Neutrophil (primary cell): ENCODE measurements around the gene SSR1.
"Not testable (repeated sequence)": the region's sequence is repeated elsewhere in the genome, so short reads cannot be mapped to it uniquely, and the experiment has no call there.

ENCODE experiments used
- H3K27ac ChIP-seq: fragments of 200-600 bp; sonication (generic); 2 replicates; pipeline ENCODE4 v1.5.1; 2016; ENCODE audit warnings: mild to moderate bottlenecking, moderate library complexity
- H3K27me3 ChIP-seq: fragments of 200-600 bp; sonication (generic); 2 replicates; pipeline ENCODE4 v1.6.0; 2016; ENCODE audit warnings: mild to moderate bottlenecking
- H3K36me3 ChIP-seq: fragments of 200-600 bp; sonication (generic); 2 replicates; pipeline ENCODE4 v1.5.1; 2017
- H3K4me1 ChIP-seq, 2 experiments: fragments of 200-600 bp in 1 of 2; sonication (generic) in 1 of 2; 1 replicate in 1 of 2; 2 replicates in 1 of 2; pipeline versions ENCODE4 v1.5.1 to v1.6.1; 2013 to 2016; ENCODE audit warnings: low read depth in 1 of 2, low read length in 1 of 2, mild to moderate bottlenecking in 1 of 2, moderate library complexity in 1 of 2; ENCODE audit not compliant: control insufficient read depth in 1 of 2, insufficient read depth in 1 of 2
- H3K4me3 ChIP-seq, 2 experiments: fragments of 200-600 bp in 1 of 2; sonication (generic) in 1 of 2; 1 replicate in 1 of 2; 2 replicates in 1 of 2; pipeline ENCODE4 v1.5.1; 2013 to 2016; ENCODE audit warnings: low read depth in 1 of 2, low read length in 1 of 2, mild to moderate bottlenecking in 1 of 2, moderate library complexity in 1 of 2
- H3K9me3 ChIP-seq: fragments of 200-600 bp; sonication (generic); 2 replicates; pipeline ENCODE4 v1.5.1; 2016
- TF ChIP-seq, protein P1 (sequence below): fragments of 200-600 bp; sonication (generic); IDR thresholded peaks from 2 replicates; pipeline ENCODE4 v1.5.1; 2016; ENCODE audit warnings: antibody characterized with exemption

Gene SSR1

DNA sequence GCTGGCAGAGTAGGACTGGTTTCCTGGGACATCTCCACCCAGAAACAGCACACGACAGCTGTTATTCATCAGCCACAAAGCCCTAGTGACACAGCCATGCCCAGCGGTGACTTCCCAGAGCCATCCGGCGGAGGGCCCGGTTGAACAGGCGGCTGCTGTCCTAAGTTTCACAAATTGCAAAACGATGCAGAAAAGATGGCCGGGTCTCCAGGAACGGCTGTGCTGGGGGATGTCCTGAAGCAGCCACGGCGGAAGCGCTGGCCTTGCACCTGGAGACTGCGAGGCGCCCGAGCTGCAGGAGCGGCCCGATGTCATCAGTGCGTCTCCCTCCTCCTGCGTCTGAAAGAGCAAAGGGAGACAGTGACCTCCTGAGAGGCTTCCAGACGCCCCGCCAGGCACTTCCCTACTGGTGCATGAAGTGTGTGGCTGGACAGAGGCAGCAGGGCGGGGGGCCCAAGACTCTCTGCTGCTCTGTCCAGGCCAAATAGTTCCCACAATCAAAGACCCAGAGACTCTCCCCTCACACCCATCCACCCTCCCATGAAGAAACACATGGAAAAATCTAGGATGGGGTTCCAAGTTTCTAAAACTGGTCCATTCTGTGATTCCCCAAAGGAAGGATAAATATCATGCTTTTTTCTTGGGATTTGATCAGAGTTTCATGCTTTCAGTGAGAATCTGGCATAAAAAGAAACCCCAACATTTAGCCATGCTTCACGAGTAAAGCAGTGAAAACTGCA lies 44.0 kb downstream of the SSR1 start:
- TF ChIP-seq, protein P1, sequence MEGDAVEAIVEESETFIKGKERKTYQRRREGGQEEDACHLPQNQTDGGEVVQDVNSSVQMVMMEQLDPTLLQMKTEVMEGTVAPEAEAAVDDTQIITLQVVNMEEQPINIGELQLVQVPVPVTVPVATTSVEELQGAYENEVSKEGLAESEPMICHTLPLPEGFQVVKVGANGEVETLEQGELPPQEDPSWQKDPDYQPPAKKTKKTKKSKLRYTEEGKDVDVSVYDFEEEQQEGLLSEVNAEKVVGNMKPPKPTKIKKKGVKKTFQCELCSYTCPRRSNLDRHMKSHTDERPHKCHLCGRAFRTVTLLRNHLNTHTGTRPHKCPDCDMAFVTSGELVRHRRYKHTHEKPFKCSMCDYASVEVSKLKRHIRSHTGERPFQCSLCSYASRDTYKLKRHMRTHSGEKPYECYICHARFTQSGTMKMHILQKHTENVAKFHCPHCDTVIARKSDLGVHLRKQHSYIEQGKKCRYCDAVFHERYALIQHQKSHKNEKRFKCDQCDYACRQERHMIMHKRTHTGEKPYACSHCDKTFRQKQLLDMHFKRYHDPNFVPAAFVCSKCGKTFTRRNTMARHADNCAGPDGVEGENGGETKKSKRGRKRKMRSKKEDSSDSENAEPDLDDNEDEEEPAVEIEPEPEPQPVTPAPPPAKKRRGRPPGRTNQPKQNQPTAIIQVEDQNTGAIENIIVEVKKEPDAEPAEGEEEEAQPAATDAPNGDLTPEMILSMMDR: no peak
- Histone ChIP-seq H3K4me3 (no peak overlapping the region), H3K9me3 (no peaks in the 10 kb centered on the region), H3K36me3 (no peaks in the 10 kb centered on the region), H3K27ac (no peak overlapping the region), H3K27me3 (no peaks in the 10 kb centered on the region), H3K4me1 (peaks cover 11 to 14% of the 10 kb centered on the region in 2 experiments)

DNA sequence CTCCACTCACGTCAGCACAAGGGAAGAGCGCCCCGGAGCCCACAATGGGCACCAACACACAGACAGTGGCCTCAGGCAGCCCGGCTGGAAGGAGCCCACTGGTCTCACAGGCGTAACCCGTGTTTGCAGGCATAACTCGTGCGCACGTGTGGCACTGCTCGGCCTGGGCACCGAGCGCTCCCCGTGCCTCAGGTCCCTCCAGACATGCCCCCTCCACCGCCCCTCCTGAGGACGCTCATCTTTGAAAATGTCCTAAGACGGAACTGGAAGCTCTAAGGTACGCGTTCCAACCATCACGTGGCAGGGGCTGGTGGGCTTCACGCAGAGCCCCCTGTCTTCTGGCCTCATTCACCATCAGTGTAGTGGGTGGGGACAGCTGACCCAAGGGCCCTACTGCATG lies 44.6 kb downstream of the SSR1 start:
- Histone ChIP-seq H3K36me3 (no peaks in the 10 kb centered on the region), H3K9me3 (no peaks in the 10 kb centered on the region), H3K4me1 (peaks cover 17% of the 10 kb centered on the region in 2 experiments), H3K27me3 (no peaks in the 10 kb centered on the region), H3K4me3 (no peak overlapping the region), H3K27ac (no peak overlapping the region)
- TF ChIP-seq, protein P1: no peak

DNA sequence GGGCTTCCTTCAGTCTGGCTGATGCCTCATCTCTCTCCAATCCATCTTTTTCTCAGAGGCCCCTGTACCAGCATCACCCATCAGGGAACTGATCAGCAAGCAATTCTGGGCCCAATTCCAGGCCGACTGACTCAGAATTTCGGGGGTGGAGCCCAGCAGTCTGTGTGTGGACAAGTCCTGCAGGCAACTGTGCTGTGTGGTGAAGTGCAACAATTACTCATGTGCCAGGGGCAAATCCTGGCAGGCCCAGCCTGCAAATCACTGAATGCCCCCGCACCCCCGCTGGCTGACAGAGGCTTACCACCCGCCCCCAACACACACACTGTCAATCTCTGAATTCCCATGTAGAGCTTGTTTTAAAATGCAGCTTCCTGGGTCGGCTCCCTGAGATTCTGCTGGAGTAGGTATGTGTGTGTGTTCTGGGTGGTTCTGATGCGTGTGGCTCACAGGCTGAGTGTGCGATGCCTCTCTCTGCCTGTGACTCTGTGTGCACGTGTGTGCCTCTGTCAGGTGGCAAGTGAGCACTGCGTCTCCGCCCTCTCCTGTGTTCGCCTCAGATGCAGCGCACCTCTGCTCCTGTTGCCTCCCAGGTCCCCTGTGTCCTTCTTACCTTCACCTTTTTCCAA lies 45.4 kb downstream of the SSR1 start:
- Histone ChIP-seq H3K4me1 (peaks cover 25% of the 10 kb centered on the region in 2 experiments), H3K36me3 (no peaks in the 10 kb centered on the region), H3K27ac (no peak overlapping the region), H3K27me3 (no peaks in the 10 kb centered on the region), H3K4me3 (no peak overlapping the region), H3K9me3 (no peaks in the 10 kb centered on the region)
- TF ChIP-seq, protein P1: no peak

DNA sequence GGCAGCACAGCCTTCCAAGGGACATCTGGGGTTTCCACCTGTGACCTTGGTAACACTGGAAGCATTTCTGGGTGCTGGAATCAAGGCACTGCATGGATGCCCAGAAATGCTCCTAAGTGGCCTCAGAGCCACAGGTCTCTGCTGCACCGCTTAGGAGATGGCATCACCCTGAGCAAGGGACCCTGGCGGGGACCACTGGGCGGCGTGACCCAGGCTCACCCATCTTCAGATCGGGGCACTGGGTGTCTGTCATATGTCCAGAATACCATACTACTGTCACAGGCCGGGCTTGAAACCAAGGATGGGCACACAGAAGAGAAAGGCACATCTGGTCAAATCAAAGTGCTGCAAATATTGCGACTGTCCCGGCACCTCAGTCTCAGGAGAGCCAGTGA lies 45.9 kb downstream of the SSR1 start:
- no peak overlapping the region for H3K4me3 ChIP-seq
- TF ChIP-seq, protein P1: no peak
- no peaks in the 10 kb centered on the region for H3K27me3 ChIP-seq
- H3K36me3 ChIP-seq: no peaks in the 10 kb centered on the region
- peaks cover 30% of the 10 kb centered on the region in 2 experiments for H3K4me1 ChIP-seq
- H3K9me3 ChIP-seq: no peaks in the 10 kb centered on the region
- H3K27ac ChIP-seq: no peak overlapping the region

DNA sequence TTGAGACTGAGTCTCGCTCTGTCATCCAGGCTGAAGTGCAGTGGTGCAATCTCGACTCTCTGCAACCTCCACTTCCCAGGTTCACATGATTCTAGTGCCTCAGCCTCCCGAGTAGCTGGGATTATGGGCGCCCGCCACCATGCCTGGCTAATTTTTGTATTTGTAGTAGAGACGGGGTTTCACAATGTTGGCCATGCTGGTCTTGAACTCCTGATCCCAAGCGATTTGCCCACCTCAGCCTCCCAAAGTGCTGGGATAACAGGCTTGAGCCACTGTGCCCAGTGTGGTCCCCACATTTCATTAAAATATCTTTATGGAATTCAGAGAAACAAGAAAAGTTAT lies 47.6 kb downstream of the SSR1 start:
- H3K27ac ChIP-seq, H3K4me3 ChIP-seq: not testable (repeated sequence)

DNA sequence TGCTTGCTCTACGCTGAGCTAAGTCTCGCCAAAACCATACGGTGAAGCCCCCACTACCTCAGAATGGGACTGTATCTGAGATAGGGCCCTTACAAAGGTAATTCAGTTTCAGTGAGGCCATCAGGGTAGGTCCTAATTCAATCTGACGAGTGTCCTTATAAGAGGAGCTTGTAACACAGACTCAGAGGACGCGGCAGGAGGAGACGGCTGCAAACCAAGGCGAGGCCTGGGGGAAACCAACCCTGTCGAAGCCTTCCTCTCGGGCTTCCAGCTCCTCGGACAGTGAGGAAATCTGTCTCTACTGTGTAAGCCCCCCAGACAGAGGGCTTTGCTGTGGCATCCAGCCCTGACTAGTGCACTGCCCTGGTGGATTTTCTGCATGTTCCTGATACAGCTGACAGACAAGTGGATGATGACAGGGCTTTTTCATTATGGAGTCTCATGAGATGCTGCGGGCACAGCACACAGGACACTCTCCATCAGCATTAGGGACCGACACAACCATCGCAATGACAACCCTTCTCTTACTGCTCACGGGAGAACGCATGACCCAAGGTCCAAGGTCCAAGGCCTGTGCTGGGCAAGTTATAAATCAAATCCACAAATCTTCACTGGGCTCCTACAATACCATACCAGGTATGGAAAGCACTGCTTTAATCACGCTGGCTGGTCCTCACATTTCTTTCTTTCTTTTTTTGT lies 48.2 kb downstream of the SSR1 start:
- H3K27me3 ChIP-seq: no peaks in the 10 kb centered on the region
- H3K9me3 ChIP-seq: no peaks in the 10 kb centered on the region
- peaks cover 38 to 42% of the 10 kb centered on the region in 2 experiments for H3K4me1 ChIP-seq
- H3K4me3 ChIP-seq: no peak overlapping the region
- TF ChIP-seq, protein P1: no peak
- no peak overlapping the region for H3K27ac ChIP-seq
- H3K36me3 ChIP-seq: no peaks in the 10 kb centered on the region

More for the DNA sequence above, 47.6 kb downstream of the SSR1 start:
- not testable (repeated sequence) for H3K27me3 ChIP-seq, H3K9me3 ChIP-seq, H3K36me3 ChIP-seq
- peaks cover 37 to 39% of the 10 kb centered on the region in 2 experiments for H3K4me1 ChIP-seq
